ENCODE results near the gene DHDH.

GRCh38 chr19:48920949-48921348 is 12.6 kb upstream of the DHDH start:
- no peak for TF ChIP-seq CTCF (conservative IDR thresholded peaks at IDR 0.05 in 1 of 2, IDR thresholded peaks at IDR 0.05 in 1 of 2; ENCODE audit: extremely low read depth in 1 of 2, insufficient read depth in 1 of 2, low read depth in 1 of 2, low read length in 2 of 2)
- TF ChIP-seq EZH2 (IDR thresholded peaks at IDR 0.05; ENCODE audit: borderline replicate concordance, low read length) = no peak

All from mammary epithelial cell (primary cell).